Measurements from ENCODE around the gene LHFPL2. TPM values are rescaled to one million over a fixed set of nuclear protein-coding genes. Genes with fewer than 3 reads are reported as not detected.

LHFPL2 gene
- total and polyA plus RNA-seq, 9 of the 15 experiments (the other 6 are each of a cell fraction or from before 2014, with no cell fraction given): 1.0 to 6.6 (median 4.6) TPM

DNA sequence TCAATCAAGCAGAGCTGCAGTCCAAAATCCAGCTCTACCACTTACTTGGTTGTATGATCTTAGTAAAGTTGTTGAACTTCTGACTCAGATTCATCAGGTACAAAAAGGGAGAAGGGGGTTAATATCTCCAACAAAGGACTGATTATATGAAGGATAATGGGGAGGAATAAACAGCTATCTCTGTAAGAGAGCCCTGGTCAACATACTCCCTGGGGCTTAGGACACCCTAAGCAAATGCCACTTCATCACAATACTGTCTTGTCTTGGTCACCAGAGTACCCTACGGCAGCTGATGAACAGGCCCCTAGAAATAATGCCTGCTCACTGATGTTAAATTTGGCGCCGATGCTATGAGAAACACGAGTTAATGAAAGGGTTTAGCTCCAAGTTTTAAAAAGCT, 34.8 kb downstream of the LHFPL2 start (continued):
- TF ChIP-seq, protein P1, sequence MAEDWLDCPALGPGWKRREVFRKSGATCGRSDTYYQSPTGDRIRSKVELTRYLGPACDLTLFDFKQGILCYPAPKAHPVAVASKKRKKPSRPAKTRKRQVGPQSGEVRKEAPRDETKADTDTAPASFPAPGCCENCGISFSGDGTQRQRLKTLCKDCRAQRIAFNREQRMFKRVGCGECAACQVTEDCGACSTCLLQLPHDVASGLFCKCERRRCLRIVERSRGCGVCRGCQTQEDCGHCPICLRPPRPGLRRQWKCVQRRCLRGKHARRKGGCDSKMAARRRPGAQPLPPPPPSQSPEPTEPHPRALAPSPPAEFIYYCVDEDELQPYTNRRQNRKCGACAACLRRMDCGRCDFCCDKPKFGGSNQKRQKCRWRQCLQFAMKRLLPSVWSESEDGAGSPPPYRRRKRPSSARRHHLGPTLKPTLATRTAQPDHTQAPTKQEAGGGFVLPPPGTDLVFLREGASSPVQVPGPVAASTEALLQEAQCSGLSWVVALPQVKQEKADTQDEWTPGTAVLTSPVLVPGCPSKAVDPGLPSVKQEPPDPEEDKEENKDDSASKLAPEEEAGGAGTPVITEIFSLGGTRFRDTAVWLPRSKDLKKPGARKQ (CRISPR knock-in tag; IDR thresholded peaks at IDR 0.05): no peak
- no peak for TF ChIP-seq ZFP1 (CRISPR knock-in tag; IDR thresholded peaks at IDR 0.05)
- TF ChIP-seq ZFX (CRISPR knock-in tag; IDR thresholded peaks at IDR 0.05): no peak
- TF ChIP-seq ZNF239 (CRISPR knock-in tag; IDR thresholded peaks at IDR 0.05): no peak
- TF ChIP-seq CHD4 (IDR thresholded peaks at IDR 0.05; ENCODE audit: insufficient read depth, insufficient replicate concordance, low read depth, low read length, poor library complexity, severe bottlenecking): no peak
- no peak for TF ChIP-seq POU5F1 (IDR thresholded peaks at IDR 0.05; ENCODE audit: borderline replicate concordance, low read depth, low read length, partially characterized antibody)
- TF ChIP-seq ZNF140 (CRISPR knock-in tag; IDR thresholded peaks at IDR 0.05): no peak
- TF ChIP-seq, protein P2, sequence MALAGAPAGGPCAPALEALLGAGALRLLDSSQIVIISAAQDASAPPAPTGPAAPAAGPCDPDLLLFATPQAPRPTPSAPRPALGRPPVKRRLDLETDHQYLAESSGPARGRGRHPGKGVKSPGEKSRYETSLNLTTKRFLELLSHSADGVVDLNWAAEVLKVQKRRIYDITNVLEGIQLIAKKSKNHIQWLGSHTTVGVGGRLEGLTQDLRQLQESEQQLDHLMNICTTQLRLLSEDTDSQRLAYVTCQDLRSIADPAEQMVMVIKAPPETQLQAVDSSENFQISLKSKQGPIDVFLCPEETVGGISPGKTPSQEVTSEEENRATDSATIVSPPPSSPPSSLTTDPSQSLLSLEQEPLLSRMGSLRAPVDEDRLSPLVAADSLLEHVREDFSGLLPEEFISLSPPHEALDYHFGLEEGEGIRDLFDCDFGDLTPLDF (CRISPR knock-in tag; IDR thresholded peaks at IDR 0.05): no peak
- no peak for TF ChIP-seq ZBTB8A (IDR thresholded peaks at IDR 0.05; ENCODE audit: partially characterized antibody)

Measured in K562 (cell line).